ENCODE measurements around the gene AMY1C. TPM values are rescaled to one million over a fixed set of nuclear protein-coding genes. Genes with fewer than 3 reads are reported as not detected.
"Not testable (repeated sequence)": the region's sequence is repeated elsewhere in the genome, so short reads cannot be mapped to it uniquely, and the experiment has no call there.

AMY1C gene
- total RNA-seq: not detected
- not detected for polyA plus RNA-seq
- long read RNA-seq, donor 1: 0 reads
- long read RNA-seq, donor 2: 0 reads
- long read RNA-seq, donor 3, partial matches to known transcripts: 0 of 1 reads
- long read RNA-seq, donor 3, other reads (novel, unspliced or antisense): 0 of 1 reads
- long read RNA-seq, donor 4: 0 reads
- long read RNA-seq, donor 5: 0 reads
- long read RNA-seq, donor 6: 0 reads
- long read RNA-seq, donor 7: 0 reads
- long read RNA-seq, donor 8: 0 reads
- long read RNA-seq, donor 9: 0 reads
- long read RNA-seq, donor 10: 0 reads

DNA sequence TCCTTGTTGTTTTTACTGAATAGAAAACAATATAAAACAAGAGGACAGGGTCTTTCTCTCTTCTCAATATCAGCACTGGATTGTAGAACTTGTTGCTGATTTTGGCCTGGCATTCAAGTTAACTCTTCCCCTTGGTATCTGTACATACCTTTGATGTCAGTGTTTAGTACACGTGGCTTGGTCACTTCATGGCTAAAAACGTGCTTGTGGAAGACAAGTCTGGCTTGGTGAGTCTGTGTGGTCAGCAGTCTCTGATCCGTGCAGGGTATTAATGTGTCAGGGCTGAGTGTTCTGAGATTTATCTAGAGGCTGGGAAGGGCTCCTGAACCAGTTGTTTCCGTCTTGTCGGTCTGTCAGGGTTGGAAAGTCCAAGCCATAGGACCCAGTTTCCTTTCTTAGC, at the start of gene AMY1C:
AMY1C (plus strand) TSS at position 301 of the 400 bp plus-strand sequence. CDS start 572 bp downstream, outside the sequence.
- intact Hi-C loops (cut with DNase I; ENCODE audit: low total_unique reads); H3K27me3 ChIP-seq; H3K4me1 ChIP-seq; H3K27ac ChIP-seq; DNase-seq; H3K36me3 ChIP-seq; H3K9me3 ChIP-seq; H3K4me3 ChIP-seq: not testable (repeated sequence)
- WGBS, 5 donors: no CpG with 5 or more reads among the region's 5 CpGs

DNA sequence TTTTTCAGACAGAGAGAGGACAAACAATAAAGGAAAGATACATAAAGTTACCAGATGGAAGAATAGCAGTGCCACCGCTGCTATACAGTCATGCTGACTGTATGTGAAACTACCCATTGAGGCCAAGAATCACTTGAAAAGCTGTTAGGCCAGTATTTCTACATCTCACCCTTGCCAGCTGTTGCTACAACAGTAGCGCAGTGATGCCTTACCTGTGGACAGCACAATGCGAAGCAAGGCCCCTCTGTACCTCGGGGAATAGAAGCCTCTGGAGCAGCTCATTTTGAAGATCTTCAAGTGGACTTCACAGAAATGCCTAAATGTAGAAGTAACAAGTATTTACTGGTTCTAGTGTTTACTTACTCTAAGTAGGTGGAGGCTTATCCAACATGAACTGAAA, 49.0 kb upstream of the AMY1C start:
- H3K36me3 ChIP-seq; H3K27me3 ChIP-seq; H3K4me3 ChIP-seq; H3K9me3 ChIP-seq; intact Hi-C loops (cut with DNase I; ENCODE audit: low total_unique reads); H3K27ac ChIP-seq; H3K4me1 ChIP-seq; DNase-seq: not testable (repeated sequence)
- no CpG with 5 or more reads among the region's 4 CpGs for WGBS, 5 donors

DNA sequence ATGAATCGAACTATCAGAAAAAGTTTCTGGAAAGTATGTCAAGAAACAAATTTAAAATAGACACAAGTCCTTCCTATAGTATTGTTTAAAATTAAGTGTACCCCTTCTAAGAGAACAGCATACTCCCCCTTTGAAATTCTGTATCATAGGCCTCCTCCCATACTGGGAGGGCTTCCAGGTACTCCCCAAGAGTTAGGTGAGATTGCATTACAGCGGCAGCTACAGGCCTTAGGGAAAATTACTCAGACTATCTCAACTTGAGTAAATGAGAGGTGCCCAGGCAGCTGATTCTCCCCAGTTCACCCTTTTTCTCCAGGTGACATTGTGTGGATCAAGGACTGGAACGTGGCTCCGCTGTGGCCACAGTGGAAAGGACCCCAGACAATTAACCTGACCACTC, 48.4 kb upstream of the AMY1C start:
- H3K36me3 ChIP-seq; H3K9me3 ChIP-seq; DNase-seq; H3K4me1 ChIP-seq; H3K27ac ChIP-seq; H3K27me3 ChIP-seq; intact Hi-C loops (cut with DNase I; ENCODE audit: low total_unique reads); H3K4me3 ChIP-seq: not testable (repeated sequence)
- WGBS, 5 donors: no CpG with 5 or more reads among the region's 4 CpGs

GRCh38 chr1:103707670-103708069, 42.0 kb upstream of the AMY1C start:
- H3K9me3 ChIP-seq; H3K36me3 ChIP-seq; intact Hi-C loops (cut with DNase I; ENCODE audit: low total_unique reads); H3K4me1 ChIP-seq; DNase-seq; H3K27ac ChIP-seq; H3K4me3 ChIP-seq; H3K27me3 ChIP-seq: not testable (repeated sequence)
- WGBS, 5 donors: no CpG with 5 or more reads among the region's 3 CpGs

DNA sequence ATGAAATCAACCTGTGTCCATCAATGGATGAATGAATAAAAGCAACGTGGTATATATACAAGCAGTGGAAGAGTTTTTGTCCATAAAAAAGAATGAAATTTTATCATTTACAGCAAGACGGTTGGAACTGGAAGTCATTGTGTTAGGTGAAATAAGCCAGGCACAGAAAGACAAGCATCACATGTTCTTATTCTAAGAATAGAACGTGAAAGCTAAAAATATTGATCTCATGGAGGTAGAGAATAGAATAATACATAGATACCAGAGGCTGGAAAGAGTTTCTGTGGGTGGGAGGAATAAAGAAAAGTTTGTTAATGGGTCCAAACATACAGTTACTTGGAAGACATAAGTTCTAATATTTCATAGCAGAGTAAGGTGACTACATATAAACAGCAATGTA, 39.3 kb upstream of the AMY1C start:
- H3K9me3 ChIP-seq; H3K27me3 ChIP-seq; H3K4me1 ChIP-seq; H3K4me3 ChIP-seq; H3K27ac ChIP-seq; DNase-seq; intact Hi-C loops (cut with DNase I; ENCODE audit: low total_unique reads); H3K36me3 ChIP-seq: not testable (repeated sequence)
- WGBS, 5 donors: no CpG with 5 or more reads among the region's 3 CpGs

DNA sequence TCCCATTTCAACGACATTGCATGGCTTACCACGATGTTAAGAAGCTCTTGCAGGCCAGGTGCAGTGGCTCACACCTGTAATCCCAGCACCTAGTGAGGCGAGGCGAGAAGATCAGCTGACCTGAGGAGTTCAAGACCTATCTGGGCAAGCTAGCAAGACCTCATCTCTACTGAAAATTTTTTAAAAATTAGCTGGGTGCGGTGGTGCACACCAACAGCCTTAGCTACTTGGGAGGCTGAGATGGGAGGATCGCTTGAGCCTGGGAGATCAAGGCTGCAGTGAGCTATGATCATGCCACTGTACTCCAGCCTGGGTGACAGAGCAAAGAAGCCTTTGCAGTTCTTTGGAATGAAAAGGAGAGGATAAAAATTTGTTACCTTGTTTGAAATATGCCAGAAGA, 32.3 kb upstream of the AMY1C start:
- H3K4me3 ChIP-seq; H3K27me3 ChIP-seq; intact Hi-C loops (cut with DNase I; ENCODE audit: low total_unique reads); H3K27ac ChIP-seq; H3K9me3 ChIP-seq; H3K4me1 ChIP-seq; DNase-seq; H3K36me3 ChIP-seq: not testable (repeated sequence)
- WGBS, 5 donors: 67 to 81% (median 70%) methylated on average over 5 to 6 of the region's 6 CpGs

DNA sequence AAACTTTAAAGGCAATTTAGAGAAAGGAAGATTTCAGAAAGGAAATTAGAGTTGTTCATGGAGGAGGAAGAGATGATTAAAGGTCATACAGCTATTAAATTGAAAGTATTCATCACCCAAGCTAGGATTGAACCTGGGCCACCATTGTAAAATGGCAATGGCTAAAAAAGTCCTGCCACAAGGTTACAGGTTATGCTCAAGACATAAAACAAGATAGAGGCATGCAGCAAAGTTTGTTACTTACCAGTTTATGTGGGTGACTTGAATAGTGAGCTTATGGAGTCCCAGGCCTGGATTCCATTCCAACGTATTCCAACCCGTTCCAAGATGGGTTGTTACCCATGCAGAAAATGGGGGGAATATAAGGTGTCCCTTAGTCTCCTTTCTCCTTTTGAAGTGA, 28.2 kb upstream of the AMY1C start:
- H3K27me3 ChIP-seq; H3K36me3 ChIP-seq; DNase-seq; H3K4me3 ChIP-seq; H3K4me1 ChIP-seq; H3K9me3 ChIP-seq; H3K27ac ChIP-seq; intact Hi-C loops (cut with DNase I; ENCODE audit: low total_unique reads): not testable (repeated sequence)
- WGBS, 5 donors: no CpG with 5 or more reads among the region's 2 CpGs

DNA sequence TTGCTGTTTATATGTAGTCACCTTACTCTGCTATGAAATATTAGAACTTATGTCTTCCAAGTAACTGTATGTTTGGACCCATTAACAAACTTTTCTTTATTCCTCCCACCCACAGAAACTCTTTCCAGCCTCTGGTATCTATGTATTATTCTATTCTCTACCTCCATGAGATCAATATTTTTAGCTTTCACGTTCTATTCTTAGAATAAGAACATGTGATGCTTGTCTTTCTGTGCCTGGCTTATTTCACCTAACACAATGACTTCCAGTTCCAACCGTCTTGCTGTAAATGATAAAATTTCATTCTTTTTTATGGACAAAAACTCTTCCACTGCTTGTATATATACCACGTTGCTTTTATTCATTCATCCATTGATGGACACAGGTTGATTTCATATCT, 14.4 kb upstream of the AMY1C start:
- H3K4me3 ChIP-seq; intact Hi-C loops (cut with DNase I; ENCODE audit: low total_unique reads); H3K36me3 ChIP-seq; H3K27me3 ChIP-seq; H3K4me1 ChIP-seq; H3K9me3 ChIP-seq; DNase-seq; H3K27ac ChIP-seq: not testable (repeated sequence)
- WGBS, 5 donors: no CpG with 5 or more reads among the region's 3 CpGs

- H3K27ac ChIP-seq; DNase-seq; H3K4me1 ChIP-seq; H3K27me3 ChIP-seq; H3K4me3 ChIP-seq; H3K9me3 ChIP-seq; intact Hi-C loops (cut with DNase I; ENCODE audit: low total_unique reads); H3K36me3 ChIP-seq: not testable (repeated sequence)
- WGBS, 5 donors: no CpG with 5 or more reads among the region's 3 CpGs
These were observed 11.7 kb upstream of the AMY1C start for GRCh38 chr1:103738031-103738430.

- H3K27ac ChIP-seq; H3K36me3 ChIP-seq; intact Hi-C loops (cut with DNase I; ENCODE audit: low total_unique reads); H3K27me3 ChIP-seq; H3K4me3 ChIP-seq; DNase-seq; H3K4me1 ChIP-seq; H3K9me3 ChIP-seq: not testable (repeated sequence)
- no CpG with 5 or more reads among the region's 4 CpGs for WGBS, 5 donors
These were observed 5.2 kb upstream of the AMY1C start for GRCh38 chr1:103744449-103744848.

DNA sequence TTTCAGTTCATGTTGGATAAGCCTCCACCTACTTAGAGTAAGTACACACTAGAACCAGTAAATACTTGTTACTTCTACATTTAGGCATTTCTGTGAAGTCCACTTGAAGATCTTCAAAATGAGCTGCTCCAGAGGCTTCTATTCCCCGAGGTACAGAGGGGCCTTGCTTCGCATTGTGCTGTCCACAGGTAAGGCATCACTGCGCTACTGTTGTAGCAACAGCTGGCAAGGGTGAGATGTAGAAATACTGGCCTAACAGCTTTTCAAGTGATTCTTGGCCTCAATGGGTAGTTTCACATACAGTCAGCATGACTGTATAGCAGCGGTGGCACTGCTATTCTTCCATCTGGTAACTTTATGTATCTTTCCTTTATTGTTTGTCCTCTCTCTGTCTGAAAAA, 4.7 kb upstream of the AMY1C start:
- no CpG with 5 or more reads among the region's 4 CpGs for WGBS, 5 donors
- DNase-seq; H3K4me1 ChIP-seq; intact Hi-C loops (cut with DNase I; ENCODE audit: low total_unique reads); H3K36me3 ChIP-seq; H3K9me3 ChIP-seq; H3K27ac ChIP-seq; H3K27me3 ChIP-seq; H3K4me3 ChIP-seq: not testable (repeated sequence)

DNA sequence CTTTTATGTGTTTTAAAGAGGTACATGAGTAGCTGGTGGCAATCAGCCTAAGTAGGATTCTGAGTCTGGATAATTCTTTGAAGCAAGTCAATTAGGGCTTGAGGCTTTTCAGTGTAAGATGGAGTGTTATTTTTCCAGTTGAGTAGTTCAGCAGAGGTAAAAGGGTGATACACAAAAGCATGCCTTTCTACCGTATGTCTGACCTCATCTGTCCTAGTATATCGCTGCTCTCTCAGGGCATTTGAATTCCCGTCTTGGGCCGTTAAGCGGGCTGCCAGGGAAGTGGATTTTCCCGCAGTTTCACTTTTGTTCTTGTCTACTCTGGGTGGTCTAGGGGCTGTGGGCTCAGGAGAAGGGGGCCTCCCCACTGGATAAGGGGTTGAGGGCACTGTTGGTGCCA, 1.4 kb upstream of the AMY1C start:
- H3K4me3 ChIP-seq: not testable (repeated sequence)
- no CpG with 5 or more reads among the region's 6 CpGs for WGBS, 5 donors

More for the DNA sequence above, 1.4 kb upstream of the AMY1C start:
- intact Hi-C loops (cut with DNase I; ENCODE audit: low total_unique reads); H3K36me3 ChIP-seq; H3K27ac ChIP-seq; H3K4me1 ChIP-seq; H3K27me3 ChIP-seq; DNase-seq; H3K9me3 ChIP-seq: not testable (repeated sequence)
